ENCODE measurements around the gene CSTPP1.

CSTPP1 gene

DNA sequence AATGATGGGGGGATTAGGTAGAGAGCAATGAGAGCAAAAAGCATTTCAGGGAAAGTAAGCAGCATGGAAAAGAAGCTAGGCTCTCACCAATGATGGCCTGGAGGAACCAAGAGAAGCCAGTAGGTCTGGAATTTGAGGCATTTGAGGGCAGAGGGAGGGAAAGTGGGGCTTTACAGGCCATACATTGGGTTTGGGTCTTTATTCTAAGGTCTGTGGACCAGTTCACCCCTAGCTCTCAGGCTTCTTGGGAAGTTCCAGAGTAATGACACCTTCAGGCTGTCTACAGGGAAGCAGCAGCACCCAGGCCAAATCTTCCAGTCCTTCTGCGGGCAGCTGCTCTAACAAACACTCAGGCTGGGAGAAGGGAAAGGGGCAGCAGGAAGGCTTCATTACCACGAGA, 210.7 kb downstream of the CSTPP1 start:
- DNase-seq = no peak

DNA sequence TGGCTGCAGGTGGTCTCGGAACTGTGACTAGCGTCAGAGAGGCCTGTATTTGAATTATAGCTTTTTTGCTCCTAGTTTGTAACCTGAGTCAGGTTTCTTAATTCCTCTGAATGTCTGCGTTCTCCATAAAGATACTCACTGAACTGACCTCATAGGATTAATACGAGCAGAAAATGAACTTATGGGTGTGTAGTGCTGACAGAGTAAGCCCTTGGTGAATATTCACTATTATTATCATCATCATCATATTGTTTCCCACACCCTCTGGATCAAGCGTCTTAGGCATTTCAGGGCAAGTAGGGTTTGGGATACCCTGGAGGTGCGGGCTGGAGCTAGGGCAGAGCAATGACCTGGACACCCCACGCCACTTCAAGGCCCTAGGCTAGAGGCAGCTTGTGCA, 211.1 kb downstream of the CSTPP1 start:
- DNase-seq = no peak

DNA sequence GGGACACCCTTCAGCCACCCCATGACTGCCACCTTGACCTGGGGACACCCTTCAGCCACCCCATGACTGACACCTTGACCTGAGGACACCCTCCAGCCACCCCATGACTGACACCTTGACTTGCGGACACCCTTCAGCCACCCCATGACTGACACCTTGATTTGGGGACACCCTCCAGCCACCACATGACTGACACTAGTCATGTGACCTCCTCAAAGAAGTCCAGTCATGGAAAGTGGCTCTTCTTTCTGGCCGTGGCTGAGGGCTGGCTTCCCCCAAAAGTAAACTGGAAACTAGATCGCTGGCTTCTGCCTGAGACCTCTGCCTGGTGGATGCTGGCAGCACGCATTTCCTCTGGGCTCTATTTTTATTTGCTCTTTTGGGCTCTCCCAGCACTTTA, 211.7 kb downstream of the CSTPP1 start:
- DNase-seq = no peak

DNA sequence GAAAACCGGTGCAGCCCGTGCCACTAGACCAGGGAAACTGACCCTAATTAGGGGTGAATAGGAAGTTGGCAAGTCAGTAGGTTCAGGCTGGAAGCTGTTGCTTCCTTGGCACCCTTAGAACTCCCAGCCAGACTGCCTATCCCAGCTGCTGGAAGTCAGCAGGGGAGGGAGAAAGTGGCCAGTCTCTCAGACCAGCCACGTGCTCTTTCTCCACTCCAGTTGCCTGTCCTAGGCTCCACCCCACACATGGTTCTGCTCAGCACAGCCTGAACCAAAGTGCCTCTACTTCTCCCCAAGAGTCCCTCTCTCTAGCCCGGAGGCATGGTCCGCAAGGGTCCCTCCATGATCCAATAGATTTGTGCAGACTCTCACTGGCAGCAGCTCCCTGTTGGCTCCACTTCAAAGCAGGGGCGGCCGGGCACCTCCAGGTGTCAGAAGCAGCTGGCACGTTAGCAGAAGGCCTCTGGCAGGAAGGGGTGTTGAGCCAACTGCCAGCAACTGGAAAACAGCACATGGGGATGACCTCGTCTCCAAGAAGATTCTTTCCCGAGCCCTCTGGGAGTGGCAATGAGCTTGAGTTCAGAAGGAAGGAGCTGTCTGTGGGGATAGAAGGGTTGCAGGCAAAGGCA, 212.5 kb downstream of the CSTPP1 start:
- DNase-seq = no peak

DNA sequence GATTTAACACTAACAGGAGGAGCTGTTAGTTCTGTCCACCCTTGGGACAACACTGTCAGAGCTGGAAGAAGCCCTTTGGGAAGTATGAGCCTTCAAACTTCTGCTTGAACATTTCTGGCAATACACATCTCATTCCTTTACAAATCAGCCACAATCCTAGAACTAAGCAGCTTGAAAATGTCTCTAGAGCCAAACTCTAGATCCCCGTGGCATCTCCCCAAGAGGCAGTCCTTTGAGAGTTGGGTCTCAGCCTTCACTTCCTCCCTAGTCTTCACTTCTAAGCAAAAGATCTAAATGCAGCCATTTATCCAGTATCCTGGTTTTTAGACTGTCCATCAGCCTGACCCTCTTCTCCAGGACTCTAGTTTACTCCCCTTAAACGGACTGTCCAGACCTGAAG, 213.2 kb downstream of the CSTPP1 start:
- no peak for DNase-seq

DNA sequence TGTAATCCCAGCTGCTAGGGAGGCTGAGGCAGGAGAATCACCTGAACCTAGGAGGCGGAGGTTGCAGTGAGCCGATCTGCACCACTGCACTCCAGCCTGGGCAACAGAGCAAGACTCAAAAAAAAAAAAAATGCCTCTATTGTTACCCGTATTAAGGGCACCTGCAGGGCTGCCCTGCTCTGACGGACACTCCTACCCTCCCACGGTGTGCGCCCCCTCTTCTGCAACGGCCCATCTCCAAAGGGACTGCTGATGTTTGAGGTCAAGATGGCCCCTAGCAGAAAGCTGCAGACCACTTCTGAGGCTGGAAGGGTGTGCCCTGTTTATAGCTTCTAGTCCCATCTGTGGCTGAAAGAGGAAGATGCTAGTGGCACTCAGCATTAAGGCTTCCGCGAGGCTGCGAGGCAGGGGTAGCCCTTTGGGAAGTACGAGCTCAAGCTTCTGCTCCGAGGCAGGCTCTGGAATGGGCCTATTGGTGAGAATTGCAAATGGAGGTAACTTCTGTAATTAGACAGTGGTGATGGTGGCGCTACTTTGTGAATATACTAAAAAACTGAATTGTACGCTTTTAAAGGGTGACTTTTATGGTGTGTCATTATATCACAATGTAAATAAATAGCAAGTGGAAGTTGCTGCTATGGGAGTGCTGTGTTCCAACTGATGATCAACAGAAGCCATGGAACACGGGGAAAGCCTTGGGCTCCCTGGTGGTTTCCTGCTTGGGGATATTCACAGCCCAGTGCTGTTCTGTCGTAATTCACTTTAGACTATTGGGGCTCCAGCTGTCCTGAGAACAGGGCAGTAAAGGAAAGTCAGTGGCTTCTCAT, 215.8 kb downstream of the CSTPP1 start:
- DNase-seq = no peak

DNA sequence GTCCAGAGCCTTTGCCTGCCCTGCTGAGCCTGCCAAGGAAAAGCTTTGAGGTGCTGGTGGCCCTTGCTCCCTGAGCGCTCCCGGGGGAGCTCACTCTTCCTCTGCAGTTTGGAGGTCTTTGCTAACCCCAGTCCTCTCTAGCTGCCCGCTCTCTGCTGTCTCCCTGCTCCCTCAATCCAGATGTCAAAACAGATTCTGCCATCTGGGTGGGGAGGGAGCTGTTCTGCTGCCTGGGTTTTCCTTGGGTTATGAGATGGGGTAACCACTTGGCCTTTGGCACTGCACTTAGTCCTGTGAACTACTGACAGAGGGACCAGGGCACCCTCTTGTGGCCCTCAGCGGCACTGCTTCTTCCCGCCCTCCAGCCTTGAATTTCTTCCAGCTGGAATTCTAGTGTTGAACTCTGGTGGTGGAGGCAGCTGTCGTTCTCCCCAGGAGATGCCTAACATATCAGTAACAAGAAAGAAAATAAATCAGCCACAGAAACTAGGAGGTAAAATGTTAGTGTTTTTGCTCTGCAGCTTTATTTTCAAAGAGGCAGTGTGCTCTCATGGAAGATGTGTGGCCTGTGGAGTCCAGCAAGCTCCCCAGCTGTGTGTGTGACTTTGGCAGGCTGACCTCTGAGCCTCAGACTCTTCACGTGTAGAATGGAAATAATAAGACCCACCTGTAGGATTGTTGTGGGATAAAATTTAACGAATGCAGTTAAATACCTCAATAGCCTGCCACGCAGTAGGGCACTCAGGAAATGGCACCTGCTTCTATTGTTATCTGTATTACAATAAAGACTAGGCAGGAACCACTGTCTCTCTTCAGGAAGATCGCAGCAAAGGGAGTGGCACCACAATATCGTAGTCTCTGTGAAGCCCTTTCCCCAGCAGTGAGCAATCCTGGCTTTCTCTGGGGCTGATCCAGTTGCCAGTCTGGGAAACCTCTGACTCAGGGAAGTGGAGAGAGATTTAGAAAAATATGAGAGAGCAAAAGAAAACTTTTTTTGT, 216.7 kb downstream of the CSTPP1 start:
- DNase-seq = peak; percentile 73

DNA sequence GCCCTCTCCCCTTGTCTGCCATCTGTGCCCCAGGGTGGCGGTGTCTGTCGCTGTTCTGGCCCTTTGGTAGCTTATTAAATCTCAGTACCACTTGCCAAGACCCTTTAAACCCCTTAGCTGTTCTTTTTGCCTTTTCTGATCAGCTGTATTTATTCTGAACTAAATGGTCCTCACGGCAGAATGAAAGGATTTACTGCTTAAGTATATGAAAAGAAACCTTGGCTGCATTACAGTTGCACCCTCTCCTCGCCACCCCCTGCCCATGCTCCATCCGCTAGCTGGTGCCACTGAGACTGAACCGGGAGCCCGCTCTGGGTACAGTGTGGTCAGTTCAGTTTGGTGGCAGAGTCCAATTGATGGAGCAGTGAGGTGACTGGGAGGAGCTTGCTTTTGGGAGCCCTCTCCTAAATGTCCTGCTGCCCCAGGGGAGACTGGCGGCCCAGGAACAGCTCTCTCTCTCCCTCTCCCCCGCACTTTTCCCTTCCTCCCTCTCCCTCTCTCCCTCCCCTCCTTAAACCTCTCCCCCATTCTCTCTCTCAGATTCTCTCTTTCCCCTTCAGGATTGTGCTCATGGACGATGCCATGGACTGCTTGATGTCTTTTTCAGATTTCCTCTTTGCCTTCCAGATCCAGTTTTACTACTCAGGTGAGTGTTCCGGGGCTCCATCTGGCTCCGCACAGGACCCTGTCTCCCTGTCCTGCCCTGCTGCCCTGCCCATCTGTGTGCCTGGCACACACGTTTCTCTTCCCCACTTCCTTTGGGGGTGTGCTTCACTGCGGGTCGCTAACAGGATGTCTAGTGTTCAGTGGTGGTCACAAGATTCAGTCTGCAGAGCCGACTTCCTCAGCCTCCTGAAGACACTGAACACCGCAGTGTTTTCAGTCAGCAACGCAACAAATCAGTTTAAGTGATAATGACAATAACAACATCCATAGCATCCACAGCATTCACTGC, 218.3 kb downstream of the CSTPP1 start:
- DNase-seq = no peak

DNA sequence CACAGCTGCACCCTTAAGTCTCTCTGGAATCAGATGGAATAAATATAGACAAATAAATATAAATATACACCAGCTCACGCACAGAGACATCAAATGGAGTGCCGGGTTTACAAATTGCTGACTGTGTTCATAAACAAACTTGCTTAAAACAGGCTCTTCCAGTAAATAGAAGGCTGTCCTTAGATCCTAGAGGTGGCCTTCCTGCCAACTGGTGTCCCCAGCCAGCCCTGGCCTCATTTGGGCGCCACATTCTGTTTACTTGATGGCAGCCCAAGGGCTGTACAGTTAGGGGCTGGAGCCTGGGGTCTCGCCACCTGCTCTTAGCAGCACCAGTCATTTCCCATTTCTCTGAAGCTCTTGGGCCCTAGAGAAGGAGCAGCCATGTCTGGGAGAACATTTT, 219.3 kb downstream of the CSTPP1 start:
- no peak for DNase-seq

DNA sequence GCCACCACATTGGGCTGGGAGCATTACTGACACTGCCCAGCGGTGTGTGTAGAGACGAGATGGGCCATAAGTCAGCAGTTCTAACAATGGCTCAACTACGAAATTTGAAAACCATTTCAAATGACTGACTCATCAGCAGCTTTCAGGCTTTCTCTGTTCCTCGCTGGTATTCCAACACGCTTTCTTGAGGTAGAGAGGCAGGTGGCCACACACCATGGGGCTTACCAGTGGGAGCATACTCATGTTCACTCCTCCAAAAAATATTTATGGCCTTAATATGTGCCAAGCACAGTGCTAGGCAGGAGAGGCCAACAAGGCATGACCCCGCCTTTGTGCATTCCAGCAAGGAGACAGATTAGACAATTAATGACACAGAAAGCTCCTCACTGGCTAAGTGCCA, 219.8 kb downstream of the CSTPP1 start:
- peak; percentile 7 for DNase-seq

DNA sequence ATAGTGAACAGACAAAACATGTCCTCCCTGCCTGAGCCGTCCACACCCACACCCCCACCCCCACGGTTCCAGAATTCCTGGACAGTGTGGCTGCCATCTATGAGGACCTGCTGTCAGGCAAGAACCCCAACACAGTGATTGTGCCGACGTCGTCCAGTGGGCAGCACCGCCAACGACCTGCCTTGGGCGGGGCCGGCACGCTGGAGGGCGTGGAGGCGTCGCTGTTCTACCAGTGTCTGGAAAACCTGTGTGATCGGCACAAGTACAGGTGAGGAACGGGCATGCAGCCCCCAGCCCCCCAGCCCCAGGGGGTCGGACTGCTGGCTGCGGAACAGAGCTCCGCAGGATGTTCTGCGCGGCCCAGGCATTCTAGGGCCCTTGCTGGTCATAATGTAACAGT, 220.4 kb downstream of the CSTPP1 start:
- DNase-seq = no peak

DNA sequence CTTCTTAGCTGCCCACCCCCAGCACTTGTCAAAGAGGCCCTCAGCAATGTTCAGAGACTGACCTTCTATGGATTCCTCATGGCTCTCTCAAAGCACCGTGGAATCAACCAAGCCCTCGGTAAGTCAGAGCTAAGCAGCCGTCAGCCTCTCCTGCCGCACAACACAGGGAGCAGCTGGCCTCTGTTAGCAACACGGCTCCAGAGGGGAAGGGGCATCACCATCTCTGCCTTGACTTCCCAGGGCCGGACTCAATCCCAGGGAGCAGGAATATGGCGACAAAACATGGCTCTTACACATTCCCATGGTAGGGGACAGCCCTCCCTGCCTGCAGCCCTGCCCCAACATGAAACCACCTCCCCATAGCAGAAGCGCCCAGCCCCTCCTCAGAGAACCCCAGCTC, 221.2 kb downstream of the CSTPP1 start:
- no peak for DNase-seq

DNA sequence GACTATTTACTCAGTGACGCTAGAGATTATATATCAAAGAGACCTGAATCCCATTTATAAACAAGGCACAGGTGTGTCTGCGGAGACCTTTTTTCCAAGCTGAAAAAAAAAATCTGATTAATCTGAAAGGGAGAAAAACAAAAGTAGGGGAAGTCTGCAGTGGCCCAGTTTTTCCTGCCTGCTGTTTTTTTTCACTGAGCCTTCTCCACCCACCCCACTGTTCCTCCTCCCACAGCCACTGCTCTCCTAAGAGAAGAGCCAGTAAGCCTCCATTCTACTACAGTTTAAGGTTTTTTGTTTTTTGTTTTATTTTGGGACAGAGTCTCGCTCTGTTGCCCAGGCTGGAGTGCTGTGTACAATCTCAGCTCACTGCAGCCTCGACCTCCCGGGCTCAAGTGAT, 221.7 kb downstream of the CSTPP1 start:
- DNase-seq = no peak

DNA sequence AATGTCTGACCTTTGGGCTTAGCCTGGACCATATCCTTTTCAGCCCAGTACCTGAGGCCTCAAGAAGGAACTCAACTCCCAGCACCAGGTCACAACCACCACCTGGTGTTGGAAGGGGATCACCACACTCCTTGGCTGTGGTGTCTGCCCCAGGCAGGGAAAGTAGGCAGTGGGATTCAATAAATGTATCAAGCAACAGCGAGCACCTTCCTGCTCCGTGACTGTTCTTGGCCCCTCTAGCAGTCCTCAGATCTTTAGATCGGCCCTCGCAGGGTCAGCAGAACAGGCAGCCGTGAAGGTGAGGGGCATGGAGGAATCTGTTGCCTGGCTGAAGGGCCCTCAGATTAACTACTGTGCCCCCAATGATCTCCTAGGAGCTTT, 224.2 kb downstream of the CSTPP1 start:
- no peak for DNase-seq

DNA sequence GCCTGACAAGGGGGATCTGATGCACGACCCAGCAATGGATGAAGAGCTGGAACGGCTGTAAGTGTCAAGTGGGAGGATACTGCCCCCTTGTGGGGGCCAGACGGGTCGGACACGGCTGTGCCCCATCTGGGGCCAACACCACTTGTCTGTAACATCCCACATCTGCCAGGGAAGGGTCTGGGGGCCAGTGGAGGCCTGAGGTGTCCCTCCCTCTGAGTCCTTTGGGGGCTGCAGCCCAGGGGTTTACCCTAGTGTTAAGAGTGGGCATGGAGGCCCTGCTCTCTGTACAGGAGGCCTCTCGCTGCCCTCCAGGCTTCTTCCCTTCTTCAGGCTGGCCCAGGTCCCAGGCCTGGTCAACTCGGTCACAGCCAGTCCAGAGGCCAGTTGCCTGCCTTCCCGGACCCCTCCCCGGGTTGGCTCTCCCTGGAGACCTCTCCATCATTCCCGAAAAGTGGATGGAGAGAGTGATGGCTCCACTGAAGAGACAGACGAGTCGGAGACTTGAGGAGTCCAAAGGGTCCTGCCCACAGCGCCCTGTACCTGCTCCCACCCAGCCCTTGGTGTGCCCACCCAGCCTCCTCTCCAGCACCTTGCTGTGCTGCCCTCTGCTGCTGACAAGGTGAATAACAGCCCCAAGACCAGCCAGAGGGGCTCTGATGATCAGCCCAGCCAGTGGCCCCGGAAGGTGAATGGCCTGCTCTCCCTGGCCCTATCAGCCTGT, 224.7 kb downstream of the CSTPP1 start:
- peak; percentile 77 for DNase-seq

DNA sequence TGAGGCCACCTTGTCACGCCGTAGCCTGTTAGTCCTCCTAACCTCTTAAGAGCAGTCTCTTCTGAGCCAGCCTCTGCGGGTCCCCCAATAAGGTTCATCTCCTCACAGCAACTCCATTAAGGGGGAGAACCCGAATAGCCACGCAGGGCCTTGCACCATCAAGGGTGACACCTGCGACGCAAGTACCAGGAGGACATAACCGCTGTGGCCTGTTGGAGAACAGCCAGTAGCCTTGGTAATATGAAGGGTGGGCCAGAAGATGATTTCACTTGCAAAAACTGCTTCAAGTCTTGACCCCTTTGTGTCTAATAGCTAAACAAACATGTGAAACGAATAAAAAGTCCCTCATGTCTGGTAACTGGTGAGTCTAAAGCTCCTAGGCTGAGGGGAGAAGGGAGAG, 225.3 kb downstream of the CSTPP1 start:
- DNase-seq = no peak

DNA sequence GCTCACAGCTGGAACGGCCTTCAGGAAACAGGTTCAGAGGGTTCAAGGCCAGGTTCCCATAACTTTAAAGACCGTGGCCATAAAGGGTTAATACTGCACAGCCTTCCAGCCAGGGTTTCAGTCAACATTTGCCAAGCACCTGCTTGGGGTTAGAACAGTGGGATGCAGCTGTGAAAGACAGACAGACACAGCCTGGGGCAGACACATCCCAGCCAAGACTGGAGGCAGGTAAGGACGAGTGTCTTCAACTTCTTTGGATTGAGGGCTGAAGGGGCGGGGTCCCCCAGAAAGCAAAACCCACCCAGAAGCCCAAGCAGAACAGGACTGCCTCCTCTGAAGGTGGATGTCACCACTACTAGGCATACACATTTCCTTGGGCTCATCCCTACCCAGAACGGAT, 225.9 kb downstream of the CSTPP1 start:
- no peak for DNase-seq

DNA sequence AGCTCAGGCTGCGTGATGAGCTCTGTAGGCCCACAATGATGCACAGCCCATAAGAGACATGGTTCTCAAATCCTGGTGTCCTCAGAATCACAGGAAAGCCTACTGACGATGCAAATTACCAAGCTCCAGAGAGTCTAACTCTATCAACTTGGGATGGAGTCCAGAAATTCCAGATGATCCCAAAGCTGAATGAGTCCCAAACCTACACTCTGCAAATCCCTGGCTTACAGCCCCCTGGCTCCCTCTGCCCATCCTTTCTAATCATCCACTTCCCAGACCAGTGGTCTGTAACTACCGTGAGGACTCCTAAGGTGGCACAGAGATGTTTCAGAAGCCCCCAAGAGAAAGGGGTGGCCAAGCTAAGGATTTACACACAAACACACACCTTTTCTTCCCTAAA, 226.6 kb downstream of the CSTPP1 start:
- no peak for DNase-seq

DNA sequence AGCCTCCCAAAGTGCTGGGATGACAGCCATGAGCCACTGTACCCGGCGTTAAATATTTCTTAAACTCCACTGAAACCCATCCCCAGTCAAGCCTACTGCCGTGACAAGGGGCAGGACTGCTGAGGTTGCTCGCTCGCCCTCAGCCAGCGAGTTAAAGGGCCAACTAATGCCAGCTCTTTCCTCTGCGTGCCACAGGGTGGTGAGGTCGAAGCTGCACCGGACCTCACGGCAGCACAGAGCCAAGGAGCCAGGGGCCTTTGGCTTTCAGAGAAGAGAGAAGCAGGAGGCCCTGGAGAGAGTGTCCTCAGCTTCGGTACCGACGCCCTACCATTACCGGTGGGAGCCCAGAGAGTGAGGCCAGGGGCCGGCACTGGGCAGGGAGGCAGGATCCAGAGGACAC, 227.3 kb downstream of the CSTPP1 start:
- no peak for DNase-seq

DNA sequence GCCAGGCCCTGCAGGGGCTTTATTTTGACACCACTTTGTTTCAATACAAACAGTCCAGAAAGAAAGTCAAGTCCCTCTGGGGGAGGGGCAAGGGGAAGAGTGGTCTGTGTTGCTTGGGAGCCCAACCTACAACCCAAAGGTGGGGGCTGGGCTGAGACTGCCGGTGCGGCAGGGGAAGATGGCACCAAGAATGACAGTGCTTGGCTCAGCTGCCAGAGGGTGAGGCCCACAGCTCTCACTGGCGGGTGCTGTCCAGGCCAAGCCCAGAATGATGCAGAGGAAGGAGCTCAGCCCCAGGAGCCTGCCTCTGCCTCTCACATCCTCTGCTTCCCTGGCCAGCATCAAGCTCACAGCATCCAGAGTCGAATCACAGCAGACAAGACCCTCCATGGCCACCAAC, 227.8 kb downstream of the CSTPP1 start:
- DNase-seq = no peak

DNA sequence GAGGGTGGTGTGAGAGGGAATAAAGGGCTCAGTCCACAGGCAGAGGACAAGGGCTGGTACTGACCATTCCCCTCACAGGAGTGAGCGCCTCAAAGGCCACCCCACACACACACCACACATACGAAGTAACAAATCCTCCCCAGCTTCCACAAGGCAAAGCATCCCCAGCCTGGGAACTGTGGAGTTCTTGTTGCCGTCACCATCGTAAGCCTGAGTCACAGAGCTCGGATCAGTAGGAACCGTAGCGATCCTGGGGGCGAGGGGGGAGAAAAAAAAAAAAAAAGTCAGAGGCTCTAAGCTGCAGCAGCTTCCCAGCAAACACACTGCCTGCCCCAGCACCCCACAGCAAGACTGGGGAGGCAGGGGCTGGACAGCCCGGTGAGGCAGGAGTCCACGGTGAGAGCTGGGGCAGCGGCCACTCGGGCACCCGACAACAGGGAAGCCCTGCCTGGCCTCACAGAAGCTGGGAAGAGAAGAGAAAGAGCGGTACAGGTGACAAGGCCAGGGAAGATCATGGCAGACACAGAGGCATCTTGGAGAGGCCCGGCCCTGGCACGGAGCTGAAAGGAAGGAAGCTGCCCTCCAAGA, 228.8 kb downstream of the CSTPP1 start:
- no peak for DNase-seq

Measured in hematopoietic multipotent progenitor cell treated with erythropoietin and hydrocortisone succinate and interleukin-3 and kit ligand, for 8 days (in vitro differentiated cells).